ENCODE data around the gene ARHGEF19.
"Not testable (repeated sequence)": the region's sequence is repeated elsewhere in the genome, so short reads cannot be mapped to it uniquely, and the experiment has no call there.

ARHGEF19 gene

DNA sequence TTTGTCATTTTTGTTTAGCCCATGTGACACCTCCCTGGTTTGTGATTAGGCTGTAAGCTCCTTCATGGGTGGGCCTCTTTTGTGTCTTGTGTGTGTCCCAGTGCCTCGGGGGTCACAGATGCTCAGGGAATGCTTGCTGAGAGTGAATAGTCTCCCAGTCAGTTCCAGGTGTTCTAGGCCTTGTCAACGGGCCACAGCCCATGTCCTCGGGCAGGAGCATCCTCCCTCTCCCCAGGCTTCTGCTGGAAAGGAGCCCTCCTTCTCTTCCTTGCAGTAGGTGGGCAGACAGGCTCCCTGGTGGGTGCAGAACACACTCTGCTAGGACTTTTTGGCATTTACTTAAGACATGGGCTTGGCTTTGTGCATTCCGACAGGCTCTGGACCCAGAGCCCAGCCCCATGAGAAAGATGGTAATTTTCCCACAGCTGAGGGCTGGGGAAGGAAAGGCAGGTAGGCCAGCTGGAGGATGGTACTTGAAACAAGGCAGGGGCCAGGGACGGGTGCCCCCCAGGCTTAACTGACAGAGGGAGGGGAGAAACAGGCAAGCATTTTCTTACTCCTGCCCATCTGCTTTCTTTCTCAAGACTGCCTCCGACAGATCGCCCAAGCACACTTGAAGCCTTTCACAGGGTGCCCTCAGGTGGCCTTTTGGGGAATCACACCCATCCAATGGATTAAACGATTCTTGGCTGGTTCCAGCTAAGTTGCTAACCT is 31.6 kb upstream of the ARHGEF19 start:
- peak; percentile 61 for DNase-seq

DNA sequence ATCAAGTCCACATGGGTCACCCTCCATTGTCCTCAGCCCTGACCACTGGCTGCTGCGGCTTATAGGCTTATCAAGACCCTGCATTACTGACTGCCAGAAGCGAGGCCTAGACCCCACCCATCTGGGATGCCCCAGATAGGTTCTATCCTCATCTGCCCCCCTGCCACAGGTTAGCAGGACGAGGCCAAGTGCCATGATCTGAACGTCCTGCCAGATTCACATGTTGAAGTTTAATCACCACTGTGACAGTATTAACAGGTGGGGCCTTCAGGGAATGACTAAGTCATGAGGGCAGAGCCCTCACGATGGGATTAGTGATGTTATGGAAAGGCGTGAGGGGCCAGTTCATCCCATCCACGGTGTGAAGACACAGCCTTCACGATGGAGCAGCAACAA is 30.8 kb upstream of the ARHGEF19 start:
- no peak for DNase-seq

DNA sequence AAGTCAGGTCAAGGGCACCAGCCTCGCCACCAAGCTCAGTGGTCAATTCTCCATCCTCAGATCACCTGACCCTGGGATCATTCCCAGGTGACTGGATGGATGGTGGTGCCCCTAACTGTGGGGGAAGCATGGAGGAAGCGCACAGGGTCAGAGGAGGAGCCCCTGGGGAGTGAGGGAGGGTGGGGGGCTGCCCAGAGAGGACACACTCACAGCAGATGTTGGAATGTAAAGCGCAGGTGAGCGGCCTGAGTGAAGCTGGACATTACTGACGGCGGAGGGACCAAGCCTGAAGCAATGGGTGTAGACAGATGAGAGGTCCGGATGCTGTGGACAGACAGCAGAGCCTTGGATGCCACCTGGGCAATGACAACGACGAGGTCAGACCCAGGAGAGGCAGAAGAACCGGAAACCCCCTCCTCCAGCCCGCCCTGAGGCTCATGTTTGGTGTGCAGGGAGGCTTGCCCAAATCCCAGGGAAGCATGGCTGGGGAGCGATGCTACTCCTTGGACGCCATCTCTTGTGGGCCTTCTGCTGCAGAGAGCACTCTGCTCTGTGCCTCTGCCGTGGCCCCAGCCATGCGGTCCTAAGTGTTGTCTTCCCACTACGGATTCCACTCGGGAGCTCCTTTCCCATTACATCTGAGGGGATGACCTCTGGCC is 30.2 kb upstream of the ARHGEF19 start:
- DNase-seq: no peak

DNA sequence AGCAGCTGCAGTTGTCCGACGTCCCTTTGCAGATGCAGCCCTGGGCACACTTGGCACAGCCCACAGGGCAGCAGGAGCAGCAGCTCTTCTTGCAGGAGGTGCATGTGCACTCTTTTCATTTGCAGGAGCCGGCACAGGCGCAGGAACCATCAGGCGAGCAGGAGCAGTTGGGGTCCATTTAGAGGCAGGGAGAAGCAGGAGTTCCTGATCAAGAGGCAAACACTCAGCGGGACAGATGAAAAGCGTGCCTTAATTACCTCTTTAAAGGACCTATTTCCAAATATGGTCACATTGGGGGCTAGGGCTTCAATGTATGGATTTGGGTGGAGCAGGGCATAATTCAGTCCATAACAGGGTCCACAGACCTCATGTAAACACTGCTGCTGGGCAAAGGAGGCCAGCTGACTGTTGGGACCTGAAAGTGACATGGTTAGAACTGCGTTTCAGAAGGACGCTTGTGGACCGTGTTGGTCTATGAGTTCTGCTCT is 28.8 kb upstream of the ARHGEF19 start:
- DNase-seq: no peak

DNA sequence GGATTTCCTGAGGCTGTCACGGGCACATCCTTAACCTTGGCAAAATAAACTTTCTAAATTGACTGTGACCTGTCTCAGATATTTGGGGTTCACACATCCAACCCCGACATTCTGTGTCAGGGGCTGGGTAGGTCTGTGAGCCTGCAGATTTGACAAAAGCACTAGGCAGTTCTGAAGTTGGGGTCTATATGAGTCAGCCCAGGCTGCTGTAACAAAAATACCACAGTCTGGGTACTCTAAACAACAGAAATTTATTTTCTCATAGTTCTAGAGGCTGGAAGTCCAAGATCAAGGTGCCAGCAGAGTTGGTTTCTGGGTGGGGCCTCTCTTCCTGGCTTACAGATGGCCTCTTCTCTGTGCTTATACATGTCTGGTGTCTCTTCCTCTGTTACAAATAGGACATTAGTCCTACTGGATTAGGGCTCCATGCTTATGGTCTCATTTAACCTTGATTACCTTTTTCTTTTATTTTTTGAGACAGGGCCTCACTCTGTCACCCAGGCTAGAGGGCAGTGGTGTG is 27.6 kb upstream of the ARHGEF19 start:
- DNase-seq: no peak

DNA sequence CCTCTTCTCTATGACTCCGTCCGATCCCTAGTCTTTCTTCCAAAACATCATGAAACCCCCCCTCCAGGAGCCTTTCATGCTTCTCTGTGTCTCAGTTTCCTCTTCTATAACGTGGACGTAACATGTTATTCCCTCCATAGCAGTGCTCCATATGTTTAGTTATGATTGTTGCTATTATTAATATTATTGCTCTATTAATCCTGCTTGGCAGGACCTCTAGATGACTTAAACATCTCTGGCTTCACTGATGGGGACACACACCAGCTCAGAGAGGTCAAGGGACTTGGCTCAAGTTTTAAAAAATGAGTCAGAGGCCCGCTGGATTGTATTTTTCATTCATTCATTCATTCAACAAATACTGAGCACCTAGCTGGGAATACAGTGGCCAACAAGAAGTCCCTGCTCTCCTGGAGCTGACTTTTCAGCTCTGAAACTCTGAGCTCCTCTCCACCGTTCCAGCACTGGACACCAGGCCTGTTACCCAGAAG is 24.9 kb upstream of the ARHGEF19 start:
- no peak for DNase-seq

DNA sequence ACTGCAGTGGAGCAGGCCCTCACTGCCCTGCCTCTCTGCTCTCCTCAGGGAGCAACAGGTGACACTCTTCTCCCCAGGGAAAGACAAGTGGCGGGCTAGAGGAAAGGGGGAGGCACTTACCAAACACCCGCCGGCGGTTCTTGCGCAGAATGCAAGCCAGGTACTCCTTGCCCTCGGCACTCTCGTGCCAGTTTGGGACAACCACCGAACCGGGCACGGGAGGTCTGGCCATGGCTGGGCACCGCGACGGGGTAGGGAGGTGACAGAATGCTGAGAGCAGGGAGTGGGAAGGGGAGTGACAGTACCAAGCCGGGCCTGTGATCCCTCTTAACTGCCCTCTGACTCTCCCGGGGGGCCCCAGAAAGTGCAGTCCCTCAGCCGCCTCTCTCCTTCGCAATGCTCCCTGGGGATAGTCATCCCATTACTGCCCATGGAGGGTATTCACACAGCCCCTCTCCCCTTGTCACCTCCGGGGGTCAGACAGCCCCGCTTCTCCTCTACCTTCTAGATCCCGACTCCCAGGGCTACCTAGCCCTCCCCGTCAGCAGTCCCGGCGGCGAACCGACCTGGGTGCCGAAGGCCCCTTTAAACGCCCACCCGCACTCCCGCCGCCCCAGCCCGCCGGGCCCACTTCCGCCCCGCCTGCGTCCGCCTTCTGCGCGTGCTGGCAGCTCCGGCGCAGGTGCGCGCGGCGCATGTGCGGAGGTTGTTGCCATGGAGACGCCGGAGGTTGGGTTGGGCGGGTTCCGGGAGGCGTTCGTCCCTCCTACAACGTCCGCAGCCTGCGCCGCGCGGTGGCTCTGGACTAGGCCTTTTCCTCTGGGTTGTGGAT is 24.3 kb upstream of the ARHGEF19 start, which contains the start of gene CPLANE2:
Gene CPLANE2, minus strand, starts transcription at position 673 of the 832 bp plus-strand sequence. Its CDS starts 441 bp downstream, at position 232.
- DNase-seq: peak; percentile 80

DNA sequence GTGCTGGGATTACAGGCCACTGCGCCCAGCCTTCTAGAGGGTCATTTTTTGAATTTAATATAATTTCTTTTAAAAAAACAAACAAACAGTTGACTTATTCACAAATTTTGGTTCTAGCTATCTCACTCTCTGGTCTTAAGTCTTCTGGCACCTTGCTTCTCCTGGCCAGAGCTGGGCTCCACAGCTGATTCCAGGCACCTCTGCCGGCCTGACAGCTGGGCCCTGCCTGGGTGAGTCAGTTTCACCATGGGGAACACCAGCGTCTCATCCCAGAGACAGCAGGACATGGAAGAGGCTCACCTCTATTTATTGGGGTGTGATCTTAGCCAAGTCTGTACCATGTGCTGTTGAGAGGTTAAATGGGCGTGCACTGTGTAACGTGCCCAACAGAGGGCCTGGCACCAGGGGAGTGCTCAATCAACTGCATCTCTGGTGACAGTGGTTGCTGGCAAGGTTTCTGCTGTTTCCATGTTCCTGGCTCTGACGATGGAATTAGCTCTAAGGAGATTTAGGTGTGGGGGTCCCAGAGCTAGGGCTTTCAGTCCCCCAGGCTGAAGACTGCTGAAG is 23.6 kb upstream of the ARHGEF19 start:
- peak; percentile 84 for DNase-seq

DNA sequence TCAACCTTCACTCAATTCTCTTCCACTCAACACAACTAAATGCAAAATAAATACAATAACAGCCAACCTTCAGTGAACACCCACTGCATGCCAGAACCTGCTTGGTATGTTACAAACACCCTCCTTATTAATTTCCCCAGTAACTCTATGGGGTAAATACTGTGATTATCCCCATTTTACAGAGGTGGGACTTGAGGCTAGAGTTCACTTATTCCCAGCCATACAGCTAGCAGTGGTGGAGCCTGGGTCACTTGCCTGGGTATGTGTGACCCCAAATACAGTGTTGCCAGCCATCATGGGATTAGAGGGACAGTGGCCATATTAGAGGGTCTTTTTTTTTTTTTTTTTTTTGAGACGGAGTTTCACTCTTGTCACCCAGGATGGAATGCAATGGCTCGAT is 22.9 kb upstream of the ARHGEF19 start:
- no peak for DNase-seq

DNA sequence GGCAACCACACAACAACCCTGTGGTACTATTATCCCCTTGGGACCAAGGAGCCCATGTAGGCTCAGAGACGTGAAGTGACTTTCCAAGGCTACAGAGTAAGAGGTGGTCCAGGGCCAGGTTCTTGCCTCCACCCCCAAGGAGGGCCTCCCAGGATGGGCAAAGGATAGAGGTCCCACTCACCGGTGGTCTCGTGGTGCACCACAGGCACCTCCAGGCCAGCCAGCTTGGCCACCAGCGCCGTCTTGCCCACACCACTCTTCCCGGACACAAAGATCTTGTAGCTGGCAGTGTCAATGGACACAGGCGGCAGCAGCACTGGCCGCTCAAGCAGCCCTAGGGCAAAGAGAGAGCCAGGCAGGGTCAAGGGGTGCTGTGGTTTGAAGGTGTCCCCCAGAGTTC is 21.0 kb upstream of the ARHGEF19 start:
- no peak for DNase-seq

DNA sequence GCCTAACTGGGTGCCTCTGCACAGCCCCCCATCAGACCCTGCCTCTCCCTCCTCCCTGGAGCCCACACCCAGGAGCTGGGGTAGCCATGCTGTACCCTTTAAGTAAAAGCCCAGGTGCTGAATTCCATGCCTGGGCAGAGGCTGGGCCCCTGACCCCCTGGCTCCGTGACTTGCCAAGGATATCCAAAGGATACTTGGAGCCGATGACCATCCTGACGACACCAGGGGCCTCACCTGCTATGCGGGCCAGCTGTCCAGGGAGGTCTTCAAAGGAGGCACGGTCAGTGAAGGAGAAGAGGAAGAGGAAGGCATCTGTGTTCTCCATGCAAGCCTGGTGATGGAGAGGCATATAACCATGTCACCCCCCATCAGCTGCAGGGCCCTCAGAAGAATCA is 19.9 kb upstream of the ARHGEF19 start:
- no peak for DNase-seq

DNA sequence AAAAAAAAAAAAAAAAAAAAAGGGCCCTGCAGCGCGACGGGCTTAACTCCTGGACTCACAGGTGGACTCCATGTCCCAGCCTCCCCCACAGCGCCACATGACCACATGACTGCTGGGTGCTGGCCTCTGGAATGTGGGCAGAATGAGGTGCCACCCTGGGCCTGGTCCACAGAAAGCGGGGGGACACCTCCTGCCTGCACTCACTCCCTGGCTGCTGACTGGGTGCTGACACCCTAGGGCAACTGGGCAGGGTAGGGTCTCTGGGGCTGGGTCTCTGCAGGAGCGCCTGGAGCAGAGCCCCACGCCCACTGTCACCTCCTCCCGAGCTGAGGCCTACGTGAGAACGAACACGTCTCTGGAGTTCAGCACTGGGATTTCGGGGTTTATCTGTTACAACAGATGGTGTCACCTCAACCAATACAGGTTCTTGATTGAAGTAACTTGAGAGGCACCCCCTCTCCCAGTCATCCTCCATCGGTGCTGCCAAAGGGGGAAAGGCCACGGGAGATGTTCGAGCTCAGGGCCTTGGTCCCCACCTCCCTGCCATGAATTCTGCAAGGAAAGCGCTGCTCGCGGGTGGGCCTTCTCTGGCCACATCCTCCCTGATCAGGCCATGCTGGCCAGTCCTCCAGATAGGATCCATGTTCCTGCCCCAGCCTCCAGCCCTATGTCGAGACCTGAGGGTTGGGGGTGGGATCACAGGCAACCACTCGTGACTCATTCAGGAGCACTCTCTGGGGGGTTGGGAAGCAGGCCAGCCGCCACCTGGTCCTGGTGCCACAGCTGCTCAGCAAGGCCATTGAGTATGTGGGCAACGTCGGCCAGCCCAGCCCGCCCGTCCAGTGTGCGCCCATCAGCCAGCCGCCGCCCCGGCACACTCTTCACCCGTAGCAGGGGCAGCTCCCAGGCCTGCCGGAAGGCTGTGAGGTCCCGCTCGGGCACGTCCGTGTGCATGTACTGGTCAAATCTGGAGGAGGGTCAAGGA is 19.2 kb upstream of the ARHGEF19 start:
- DNase-seq: no peak

DNA sequence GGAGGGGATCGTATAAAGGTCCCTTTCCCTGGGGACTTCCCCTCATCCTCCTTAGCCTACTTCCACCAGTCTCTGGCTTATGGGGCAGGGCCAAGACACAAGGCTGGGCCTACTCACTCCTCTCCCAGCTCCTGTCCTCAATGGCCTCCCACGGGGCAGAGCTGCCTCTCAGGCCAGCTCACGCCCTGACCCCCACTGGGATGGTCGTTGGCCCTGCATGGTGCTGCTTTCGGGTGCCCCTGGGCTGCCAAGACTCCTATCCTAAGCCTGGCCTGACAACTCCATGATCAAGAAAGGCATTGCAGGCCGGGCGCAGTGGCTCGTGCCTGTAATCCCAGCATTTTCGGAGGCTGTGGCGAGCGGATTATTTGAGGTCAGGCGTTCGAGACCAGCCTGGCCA is 18.3 kb upstream of the ARHGEF19 start:
- no peak for DNase-seq

DNA sequence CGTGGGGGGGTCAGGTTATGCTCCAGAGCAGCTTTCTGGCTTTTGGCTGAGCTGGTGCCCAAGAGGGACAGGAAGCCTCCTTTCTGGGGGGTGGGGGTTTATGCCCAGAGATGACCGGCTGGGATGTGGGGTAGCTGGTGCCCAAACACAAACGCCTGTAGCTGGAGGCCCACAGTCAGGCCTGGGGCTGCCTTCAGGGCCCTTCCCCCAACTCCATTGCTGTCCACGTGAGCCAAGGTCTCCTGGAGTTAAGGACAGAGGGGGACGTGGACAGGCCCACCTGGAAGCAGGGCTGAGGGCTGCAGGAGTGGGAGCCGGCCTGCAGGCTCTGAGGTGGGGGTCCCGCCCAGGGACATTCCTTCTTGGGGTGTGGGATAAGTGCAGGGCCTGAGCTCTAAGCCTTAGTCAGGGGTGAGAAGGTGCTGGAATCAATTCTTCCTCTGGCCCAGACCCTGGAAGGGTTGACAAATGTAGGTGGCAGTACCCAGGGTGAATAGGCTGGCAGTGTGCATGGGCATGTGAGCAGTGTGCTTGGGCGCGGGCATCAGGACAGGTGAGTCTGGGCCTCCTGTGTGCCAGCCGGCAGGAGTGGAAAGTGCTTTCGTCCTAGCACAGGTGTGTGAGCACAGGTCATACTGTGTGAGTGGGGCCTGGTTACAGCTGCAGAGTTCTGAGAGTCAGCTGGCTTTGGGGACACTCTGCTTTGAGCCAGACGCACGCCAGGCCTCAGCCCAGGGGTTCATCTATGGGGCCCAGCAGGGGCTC is 17.7 kb upstream of the ARHGEF19 start:
- DNase-seq: no peak

DNA sequence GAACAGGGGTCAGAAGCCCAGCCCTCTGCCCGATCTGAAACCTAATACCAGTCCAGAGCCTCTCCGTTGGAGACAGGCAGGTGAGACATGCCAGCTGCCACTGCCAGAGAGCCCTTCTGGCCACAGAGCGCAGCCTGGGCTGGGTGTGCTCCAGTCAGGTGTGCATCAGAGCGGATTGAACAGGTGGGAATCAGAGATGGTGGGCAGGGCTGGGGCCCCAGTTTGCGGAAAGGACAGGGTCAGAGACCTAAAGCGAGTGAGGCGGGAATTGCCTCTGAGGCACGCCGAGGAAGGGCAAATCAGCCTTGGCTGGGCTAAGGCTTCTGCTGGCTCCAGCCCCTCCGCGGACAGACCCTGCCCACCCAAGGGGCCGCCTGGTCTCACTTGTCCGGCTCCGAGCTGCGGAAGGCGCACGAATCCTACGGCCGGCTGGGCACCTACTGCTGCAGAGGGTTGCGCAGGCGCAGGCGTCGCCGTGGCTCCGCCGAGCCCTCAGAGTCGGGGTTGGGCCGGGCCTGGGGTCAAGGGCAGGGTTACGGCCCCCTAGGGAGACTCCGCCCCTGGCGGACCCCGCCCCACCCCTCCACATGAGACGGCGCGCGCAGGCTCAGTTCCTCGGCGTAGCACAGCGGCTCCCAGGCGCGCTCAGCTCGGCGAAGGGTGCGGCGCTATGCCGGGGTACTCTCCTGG is 14.2 kb upstream of the ARHGEF19 start:
- DNase-seq: no peak

DNA sequence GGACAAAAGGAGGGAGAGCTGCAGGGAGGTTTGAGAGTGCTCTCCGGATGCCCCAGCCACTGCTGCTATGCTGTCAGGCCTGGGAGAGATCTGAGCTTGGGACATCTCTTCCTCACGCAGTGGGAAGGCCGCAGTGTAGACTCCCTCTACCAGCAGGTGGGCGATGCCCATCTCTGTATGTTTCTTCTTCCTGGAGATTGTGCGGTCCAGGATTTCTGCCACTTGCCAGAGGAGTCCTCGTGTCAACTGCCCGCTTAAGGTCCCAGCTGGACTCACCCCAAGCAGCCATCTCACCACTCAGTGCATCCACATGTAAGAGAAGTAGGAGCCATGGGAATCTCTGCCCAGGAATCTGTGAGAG is 13.7 kb upstream of the ARHGEF19 start:
- DNase-seq: no peak

DNA sequence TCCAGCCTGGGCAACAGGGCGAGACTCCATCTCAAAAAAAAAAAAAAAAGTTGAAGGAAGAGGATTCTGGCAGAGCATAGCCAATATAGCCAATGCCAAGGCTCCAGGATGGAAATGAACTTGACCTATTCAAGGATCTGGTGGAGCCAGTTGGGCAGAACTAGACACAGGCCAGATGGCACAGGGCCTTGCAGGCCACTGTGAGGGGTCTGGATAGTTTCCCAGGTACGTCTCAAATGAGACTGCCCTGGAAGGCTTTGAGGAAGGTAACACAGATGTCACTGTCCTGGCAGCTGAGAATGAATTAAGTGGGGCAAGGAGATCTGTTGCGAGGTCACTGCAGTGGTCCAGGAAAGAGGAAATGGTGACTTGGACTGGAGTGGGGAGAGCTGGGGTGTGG is 12.0 kb upstream of the ARHGEF19 start:
- peak; percentile 41 for DNase-seq

DNA sequence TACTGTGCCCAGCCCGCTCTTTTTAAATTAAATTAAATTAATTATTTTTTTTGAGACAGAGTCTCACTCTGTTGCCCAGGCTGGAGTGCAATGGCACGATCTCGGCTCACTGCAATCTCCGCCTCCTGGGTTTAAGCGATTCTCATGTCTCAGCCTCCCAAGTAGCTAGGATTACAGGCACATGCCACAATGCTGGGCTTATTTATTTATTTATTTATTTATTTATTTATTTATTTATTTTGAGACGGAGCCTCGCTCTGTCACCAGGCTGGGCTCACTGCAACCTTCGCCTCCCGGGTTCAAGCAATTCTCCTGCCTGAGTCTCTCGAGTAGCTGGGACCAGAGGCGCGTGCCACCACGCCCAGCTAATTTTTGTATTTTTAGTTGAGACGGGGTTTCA is 10.3 kb upstream of the ARHGEF19 start:
- DNase-seq: not testable (repeated sequence)

DNA sequence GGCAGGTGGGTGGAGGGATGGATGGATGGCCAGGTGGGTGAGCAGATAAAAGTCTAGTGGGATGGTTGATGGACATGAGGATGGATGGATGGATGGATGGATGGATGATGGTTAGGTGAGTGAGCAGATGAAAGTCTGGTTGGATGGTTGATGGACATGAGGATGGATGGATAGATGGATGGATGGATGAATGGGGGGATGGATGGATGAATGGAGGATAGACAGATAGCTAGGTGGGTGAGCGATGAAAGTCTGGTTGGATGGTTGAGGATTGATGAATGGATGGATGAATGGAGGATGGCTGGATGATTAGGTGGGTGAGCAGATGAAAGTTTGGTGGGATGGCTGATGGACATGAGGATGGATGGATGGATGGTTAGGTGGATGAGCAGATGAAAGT is 9.0 kb upstream of the ARHGEF19 start:
- no peak for DNase-seq

DNA sequence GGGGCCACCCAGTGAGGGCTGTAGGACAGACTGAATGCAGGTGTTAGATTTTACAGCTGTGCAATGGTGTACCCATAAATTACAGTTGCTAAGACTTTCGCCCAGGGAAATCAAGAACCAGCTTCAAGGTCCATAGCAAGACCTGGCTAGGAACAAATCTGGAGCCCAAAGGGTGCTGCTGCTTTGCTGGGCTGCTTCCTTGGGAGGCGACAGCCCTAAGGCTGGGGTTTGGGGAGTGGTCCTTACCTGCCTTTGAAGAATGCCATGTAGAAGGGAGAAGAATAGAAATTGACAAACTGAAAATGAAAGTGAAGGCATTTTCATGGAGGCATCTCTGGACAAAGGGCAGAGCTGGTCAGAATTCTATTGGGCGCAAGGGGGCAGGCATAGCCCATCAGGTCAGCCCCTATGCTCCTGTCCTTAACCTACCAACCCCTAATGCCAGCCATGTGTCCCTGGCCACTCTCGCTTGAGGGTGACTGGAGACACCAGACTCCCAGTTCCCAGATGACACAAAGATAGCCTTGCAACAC is 7.6 kb upstream of the ARHGEF19 start:
- DNase-seq: no peak
